ENCODE data around the gene CFB. TPM values are rescaled to one million over a fixed set of nuclear protein-coding genes. Genes with fewer than 3 reads are reported as not detected.

CFB gene
- total and polyA plus RNA-seq, 2 of the 13 experiments (the other 11 are each of a cell fraction or from before 2014, with no cell fraction given) = 171 to 513 TPM

DNA sequence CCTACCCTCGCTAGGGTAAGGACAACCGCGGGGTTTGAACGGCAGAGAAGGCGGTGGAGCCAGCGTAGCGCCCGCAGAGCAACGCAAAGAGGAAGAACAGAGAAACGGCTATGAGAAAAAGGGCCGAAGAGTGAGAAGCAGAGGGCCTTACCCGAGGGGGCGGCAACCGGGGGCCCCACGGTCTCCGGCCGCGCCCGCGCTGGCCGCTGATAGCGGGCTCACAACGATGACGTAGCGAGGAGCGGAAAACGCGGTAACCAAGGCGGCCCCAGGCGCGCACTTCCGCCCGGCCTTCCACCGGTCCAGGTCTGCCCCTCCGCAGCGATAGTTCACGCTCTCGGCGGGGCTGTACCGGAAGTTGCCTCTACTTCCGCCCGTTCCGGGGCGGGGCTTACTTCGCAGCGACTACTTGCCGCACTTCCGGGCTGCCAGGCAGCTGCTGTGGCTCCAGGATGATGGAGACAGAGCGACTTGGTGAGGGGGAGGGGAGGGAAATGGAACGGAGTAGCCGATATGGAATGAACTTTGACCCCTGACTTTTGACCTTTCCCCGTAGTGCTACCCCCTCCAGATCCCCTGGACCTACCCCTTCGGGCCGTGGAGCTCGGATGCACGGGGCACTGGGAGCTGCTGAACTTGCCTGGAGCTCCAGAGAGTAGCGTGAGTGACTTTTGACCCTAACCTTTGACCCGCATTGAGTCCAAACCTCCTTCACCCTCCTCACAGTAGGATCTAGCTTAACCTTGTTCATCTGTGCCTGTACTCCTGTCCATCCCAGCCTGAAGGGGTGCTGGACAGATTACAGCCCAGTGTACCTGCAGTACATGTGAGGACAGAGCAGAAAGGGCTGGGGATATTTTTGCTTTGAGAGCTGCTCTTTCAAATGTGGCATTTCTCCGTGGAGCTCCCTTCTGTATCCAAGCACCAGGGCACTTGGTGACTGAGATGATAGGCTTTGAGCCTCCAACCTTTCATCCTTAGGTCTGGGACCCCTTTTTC is 13.1 kb downstream of the CFB start, which contains the start of the genes NELFE and SKIC2 (continued):
- TF ChIP-seq ZNF234 (CRISPR knock-in tag; conservative IDR thresholded peaks at IDR 0.05) (0 out of 2 replicates have a peak, but pooled peaks have one; percentile 33), HNF4A (CRISPR knock-in tag; IDR thresholded peaks at IDR 0.05) (peak; percentile 90), NFE2L2 (IDR thresholded peaks at IDR 0.05; ENCODE audit: low read length) (no peak), WIZ (CRISPR knock-in tag; IDR thresholded peaks at IDR 0.05) (peak; percentile 83; the same call in 1 of the 2 replicates), RFX1 (IDR thresholded peaks at IDR 0.05) (peak; percentile 73; the same call in 1 of the 2 replicates), ATF7 (IDR thresholded peaks at IDR 0.05) (peak; percentile 80), ATF7 (CRISPR knock-in tag; IDR thresholded peaks at IDR 0.05) (0 out of 2 replicates have a peak, but pooled peaks have one; percentile 37), ZSCAN22 (CRISPR knock-in tag; IDR thresholded peaks at IDR 0.05) (no peak), ZZZ3 (CRISPR knock-in tag; IDR thresholded peaks at IDR 0.05; ENCODE audit: borderline replicate concordance) (peak; percentile 77), KDM5A (IDR thresholded peaks at IDR 0.05; ENCODE audit: borderline replicate concordance, low read length) (peak; percentile 96), ZNF597 (CRISPR knock-in tag; IDR thresholded peaks at IDR 0.05) (no peak), ZNF33B (CRISPR knock-in tag; IDR thresholded peaks at IDR 0.05) (no peak; the same call in 1 of the 2 replicates), SRF (IDR thresholded peaks at IDR 0.05; ENCODE audit: low read depth, low read length) (peak; percentile 64; the same call in 1 of the 2 replicates), IRF2 (CRISPR knock-in tag; IDR thresholded peaks at IDR 0.05) (peak; percentile 90), ZNF510 (CRISPR knock-in tag; IDR thresholded peaks at IDR 0.05; ENCODE audit: low read depth) (peak; percentile 38; the same call in 1 of the 2 replicates), ISL2 (CRISPR knock-in tag; IDR thresholded peaks at IDR 0.05) (peak; percentile 94), ZNF556 (CRISPR knock-in tag; IDR thresholded peaks at IDR 0.05; ENCODE audit: borderline replicate concordance) (no peak; the same call in 1 of the 2 replicates), ZNF414 (CRISPR knock-in tag; IDR thresholded peaks at IDR 0.05) (no peak; the same call in 1 of the 2 replicates), SP4 (CRISPR knock-in tag; IDR thresholded peaks at IDR 0.05) (peak; percentile 98)
- TF ChIP-seq, protein P1, sequence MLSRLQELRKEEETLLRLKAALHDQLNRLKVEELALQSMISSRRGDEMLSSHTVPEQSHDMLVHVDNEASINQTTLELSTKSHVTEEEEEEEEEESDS (CRISPR knock-in tag; IDR thresholded peaks at IDR 0.05; ENCODE audit: borderline replicate concordance) = no peak
- TF ChIP-seq, protein P2, sequence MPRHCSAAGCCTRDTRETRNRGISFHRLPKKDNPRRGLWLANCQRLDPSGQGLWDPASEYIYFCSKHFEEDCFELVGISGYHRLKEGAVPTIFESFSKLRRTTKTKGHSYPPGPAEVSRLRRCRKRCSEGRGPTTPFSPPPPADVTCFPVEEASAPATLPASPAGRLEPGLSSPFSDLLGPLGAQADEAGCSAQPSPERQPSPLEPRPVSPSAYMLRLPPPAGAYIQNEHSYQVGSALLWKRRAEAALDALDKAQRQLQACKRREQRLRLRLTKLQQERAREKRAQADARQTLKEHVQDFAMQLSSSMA (CRISPR knock-in tag; IDR thresholded peaks at IDR 0.05) = peak; percentile 98
- TF ChIP-seq, protein P3, sequence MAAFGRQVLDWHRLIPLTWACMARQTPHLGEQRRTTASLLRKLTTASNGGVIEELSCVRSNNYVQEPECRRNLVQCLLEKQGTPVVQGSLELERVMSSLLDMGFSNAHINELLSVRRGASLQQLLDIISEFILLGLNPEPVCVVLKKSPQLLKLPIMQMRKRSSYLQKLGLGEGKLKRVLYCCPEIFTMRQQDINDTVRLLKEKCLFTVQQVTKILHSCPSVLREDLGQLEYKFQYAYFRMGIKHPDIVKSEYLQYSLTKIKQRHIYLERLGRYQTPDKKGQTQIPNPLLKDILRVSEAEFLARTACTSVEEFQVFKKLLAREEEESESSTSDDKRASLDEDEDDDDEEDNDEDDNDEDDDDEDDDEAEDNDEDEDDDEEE (CRISPR knock-in tag; IDR thresholded peaks at IDR 0.05) = 0 out of 2 replicates have a peak, but pooled peaks have one; percentile 53
